Panc1 (cell line): ENCODE measurements around the gene CFAP43. TPM values are rescaled to one million over a fixed set of nuclear protein-coding genes. Genes with fewer than 3 reads are reported as not detected.

Experiments
- ATAC-seq: fragments of 200-7000 bp; cut with Tn5 transposase; 2 replicates; pipeline ENCODE4 v1.9.1; 2020; ENCODE audit warnings: mild to moderate bottlenecking, moderate library complexity
- BruUV-seq: library from RNA; stranded (reverse); fragments of 400-500 nt; replicated peaks from 2 replicates; lab custom pipeline; 2021; lab: Mats Ljungman, UMichigan
- CTCF ChIA-PET: fragments of 300-600 bp; sonication (Branson Sonifier 250); formaldehyde crosslinking; loops from one replicate; lab custom pipeline; 2022; ENCODE audit warnings: antibody characterized with exemption; lab: Charles Lee
- POLR2A ChIA-PET: fragments of 300-600 bp; sonication (Branson Sonifier 250); formaldehyde crosslinking; loops from one replicate; lab custom pipeline; 2022; ENCODE audit warnings: antibody characterized with exemption; lab: Charles Lee
- DNase-seq: peaks from one replicate; pipeline ENCODE4 v3.0.0-alpha.2; 2010; ENCODE audit warnings: low read depth, low spot score
- H3K27ac ChIP-seq: 2 replicates; pipeline ENCODE4 v1.5.1; 2011; ENCODE audit warnings: mild to moderate bottlenecking, low read length, inconsistent platforms
- H3K27me3 ChIP-seq: fragments of 200-500 bp; sonication (Bioruptor generic); 2 replicates; pipeline ENCODE4 v1.6.0; 2014; ENCODE audit warnings: low read length, inconsistent platforms; ENCODE audit not compliant: control insufficient read depth, insufficient read depth
- H3K36me3 ChIP-seq: fragments of 200-500 bp; sonication (Bioruptor generic); 2 replicates; pipeline ENCODE4 v1.5.1; 2014; ENCODE audit warnings: inconsistent platforms, mild to moderate bottlenecking, low read length, moderate library complexity; ENCODE audit not compliant: control insufficient read depth, insufficient read depth
- H3K4me1 ChIP-seq: 2 replicates; pipeline ENCODE4 v1.5.1; 2011; ENCODE audit warnings: inconsistent platforms, mild to moderate bottlenecking, low read length, moderate library complexity; ENCODE audit not compliant: control insufficient read depth, insufficient read depth
- H3K4me3 ChIP-seq, 2 experiments: 2 replicates each; pipeline ENCODE4 v1.5.1; 2011 to 2012; ENCODE audit warnings: low read depth in 2 of 2, low read length in 2 of 2, mild to moderate bottlenecking in 2 of 2, inconsistent platforms in 1 of 2, moderate library complexity in 1 of 2
- H3K9me3 ChIP-seq: fragments of 200-500 bp; sonication (Bioruptor generic); 2 replicates; pipeline ENCODE4 v1.5.1; 2014; ENCODE audit warnings: low read depth, mild to moderate bottlenecking, inconsistent platforms, low read length, moderate library complexity; ENCODE audit not compliant: control insufficient read depth, insufficient read depth
- CTCF ChIP-seq: fragments of 450-650 bp; IDR thresholded peaks from 2 replicates; pipeline ENCODE4 v1.5.1; 2017; ENCODE audit warnings: mild to moderate bottlenecking
- POLR2AphosphoS5 ChIP-seq: IDR thresholded peaks from 2 replicates; pipeline ENCODE4 v1.6.1; 2012; ENCODE audit warnings: mild to moderate bottlenecking, low read depth, low read length, moderate library complexity
- REST ChIP-seq, 2 experiments: IDR thresholded peaks; 2 replicates each; pipeline ENCODE4 v1.6.1; 2011 to 2012; ENCODE audit warnings: low read depth in 2 of 2, control low read depth in 1 of 2, low read length in 1 of 2, mild to moderate bottlenecking in 1 of 2, moderate library complexity in 1 of 2; ENCODE audit not compliant: insufficient read depth in 1 of 2
- SIN3A ChIP-seq: IDR thresholded peaks from 2 replicates; pipeline ENCODE4 v1.6.1; 2012; ENCODE audit warnings: low read depth, mild to moderate bottlenecking, low read length, moderate library complexity, borderline replicate concordance; ENCODE audit not compliant: insufficient read depth
- TCF7L2 ChIP-seq: IDR thresholded peaks from 2 replicates; pipeline ENCODE4 v1.6.1; 2011; ENCODE audit warnings: mild to moderate bottlenecking, low read depth, low read length, inconsistent platforms
- in situ Hi-C: cut with HindIII; loops from 2 replicates; pipeline ENCODE4 v1.10.0; 2016; ENCODE audit warnings: low sequenced_read_pairs, low pct_unique_long_range_greater_than_20kb
- intact Hi-C: fragments of 100-400 bp; cut with micrococcal nuclease; formaldehyde crosslinking; loops from one replicate; pipeline ENCODE4 v1.10.0; 2022; ENCODE audit not compliant: unreplicated experiment
- total RNA-seq: library from RNA; stranded (reverse); gene quantifications from one replicate; pipeline ENCODE4 v1.2.1, GENCODE V29; 2021; ENCODE audit not compliant: unreplicated experiment

Gene CFAP43
- total RNA-seq, 1 experiment from 2014 or later, result 0.21 TPM

- no peak for ATAC-seq
- Histone ChIP-seq H3K4me3 (no peak within 1 kb of the TSS), H3K27ac (no peak within 1 kb of the TSS), H3K9me3 (no peaks in the 10 kb centered on the region), H3K27me3 (no peaks in the 10 kb centered on the region), H3K36me3 (no peaks in the 10 kb centered on the region), H3K4me1 (no peaks in the 10 kb centered on the region)
- no peak for DNase-seq
- intact Hi-C loops, result no loop called here
- ChIA-PET POLR2A (no interaction called here), CTCF (no interaction called here)
- BruUV-seq, result no TSS peak
- TF ChIP-seq TCF7L2 (no peak), CTCF (no peak), POLR2AphosphoS5 (no peak), REST (IDR thresholded peaks at IDR 0.05; ENCODE audit: insufficient read depth in 1 of 2, low read depth in 2 of 2, low read length in 1 of 2) (no peak), SIN3A (no peak)
- in situ Hi-C loops, result no loop called here
Measured at GRCh38 chr10:104085801-104086400, 146.3 kb downstream of the CFAP43 start, which contains the start of gene COL17A1. TSS of gene COL17A1 (minus strand) at chr10:104085880. CDS start at chr10:104080673, 5,207 bp downstream.

- no peak for TF ChIP-seq TCF7L2
- TF ChIP-seq POLR2AphosphoS5, result no peak
- no peak for TF ChIP-seq REST (IDR thresholded peaks at IDR 0.05; ENCODE audit: insufficient read depth in 1 of 2, low read depth in 2 of 2, low read length in 1 of 2)
- no peak for TF ChIP-seq SIN3A
- TF ChIP-seq CTCF, result no peak
- BruUV-seq, result no TSS peak
- DNase-seq, result no peak
- in situ Hi-C loops (no loop called here), intact Hi-C loops (no loop called here)
- Histone ChIP-seq H3K36me3 (no peaks in the 10 kb centered on the region), H3K9me3 (no peaks in the 10 kb centered on the region), H3K27ac (no peak overlapping the region), H3K4me1 (no peaks in the 10 kb centered on the region), H3K27me3 (no peaks in the 10 kb centered on the region), H3K4me3 (no peak overlapping the region)
- no peak for ATAC-seq
- ChIA-PET CTCF (no interaction called here), POLR2A (no interaction called here)
Measured at GRCh38 chr10:104084482-104085142, 147.6 kb downstream of the CFAP43 start.
